ENCODE results near the gene FRAS1. TPM values are rescaled to one million over a fixed set of nuclear protein-coding genes. Genes with fewer than 3 reads are reported as not detected.

FRAS1 gene
- polyA plus RNA-seq, 1 donor from 2014 or later = 2.8 TPM

DNA sequence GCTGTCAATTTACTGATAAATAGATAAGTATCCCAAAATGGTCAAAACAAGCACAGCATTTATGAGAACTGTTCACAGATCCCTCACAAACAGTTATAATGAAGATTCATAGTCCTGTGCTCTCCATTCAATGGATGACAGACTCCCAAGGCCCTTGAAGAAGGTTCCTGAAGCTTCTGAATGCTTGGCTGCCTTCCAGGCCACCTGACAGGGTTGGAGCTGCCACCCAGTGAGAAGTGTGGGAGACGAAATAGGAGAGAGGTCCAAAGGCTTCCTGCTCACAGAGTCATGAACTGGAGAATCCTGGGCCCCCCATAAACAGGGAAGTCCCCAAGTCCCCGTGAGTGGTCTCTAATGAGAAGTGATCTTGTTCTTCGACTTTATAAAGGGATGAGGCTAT is 468.4 kb downstream of the FRAS1 start:
- Histone ChIP-seq H3K9me3 (ENCODE audit: low read length) (no peaks in the 10 kb centered on the region), H3K36me3 (ENCODE audit: insufficient read depth, low read length) (no peaks in the 10 kb centered on the region), H3F3A (ENCODE audit: insufficient read depth, low read length, poor library complexity, severe bottlenecking) (no peaks in the 10 kb centered on the region), H3K79me2 (replicated peaks; ENCODE audit: insufficient read depth, low read length) (no peaks in the 10 kb centered on the region), H3K4me3 (ENCODE audit: low read length) (no peak overlapping the region), H3K27ac (ENCODE audit: low read length) (no peak overlapping the region), H4K20me1 (ENCODE audit: insufficient read depth) (no peaks in the 10 kb centered on the region), H2AFZ (ENCODE audit: low read depth, low read length) (no peak overlapping the region), H3K9me2 (ENCODE audit: insufficient read depth, low read length) (no peaks in the 10 kb centered on the region), H3K27me3 (ENCODE audit: insufficient read depth, low read depth, low read length) (no peaks in the 10 kb centered on the region), H3K4me2 (ENCODE audit: low read length) (no peak overlapping the region), H3K9ac (ENCODE audit: low read length) (no peak overlapping the region)
- TF ChIP-seq EZH2 (IDR thresholded peaks at IDR 0.05; ENCODE audit: borderline replicate concordance, insufficient read depth, low read length, poor library complexity, severe bottlenecking) = no peak
- TF ChIP-seq RAD21 (conservative IDR thresholded peaks at IDR 0.05) = no peak
- TF ChIP-seq, protein P1, sequence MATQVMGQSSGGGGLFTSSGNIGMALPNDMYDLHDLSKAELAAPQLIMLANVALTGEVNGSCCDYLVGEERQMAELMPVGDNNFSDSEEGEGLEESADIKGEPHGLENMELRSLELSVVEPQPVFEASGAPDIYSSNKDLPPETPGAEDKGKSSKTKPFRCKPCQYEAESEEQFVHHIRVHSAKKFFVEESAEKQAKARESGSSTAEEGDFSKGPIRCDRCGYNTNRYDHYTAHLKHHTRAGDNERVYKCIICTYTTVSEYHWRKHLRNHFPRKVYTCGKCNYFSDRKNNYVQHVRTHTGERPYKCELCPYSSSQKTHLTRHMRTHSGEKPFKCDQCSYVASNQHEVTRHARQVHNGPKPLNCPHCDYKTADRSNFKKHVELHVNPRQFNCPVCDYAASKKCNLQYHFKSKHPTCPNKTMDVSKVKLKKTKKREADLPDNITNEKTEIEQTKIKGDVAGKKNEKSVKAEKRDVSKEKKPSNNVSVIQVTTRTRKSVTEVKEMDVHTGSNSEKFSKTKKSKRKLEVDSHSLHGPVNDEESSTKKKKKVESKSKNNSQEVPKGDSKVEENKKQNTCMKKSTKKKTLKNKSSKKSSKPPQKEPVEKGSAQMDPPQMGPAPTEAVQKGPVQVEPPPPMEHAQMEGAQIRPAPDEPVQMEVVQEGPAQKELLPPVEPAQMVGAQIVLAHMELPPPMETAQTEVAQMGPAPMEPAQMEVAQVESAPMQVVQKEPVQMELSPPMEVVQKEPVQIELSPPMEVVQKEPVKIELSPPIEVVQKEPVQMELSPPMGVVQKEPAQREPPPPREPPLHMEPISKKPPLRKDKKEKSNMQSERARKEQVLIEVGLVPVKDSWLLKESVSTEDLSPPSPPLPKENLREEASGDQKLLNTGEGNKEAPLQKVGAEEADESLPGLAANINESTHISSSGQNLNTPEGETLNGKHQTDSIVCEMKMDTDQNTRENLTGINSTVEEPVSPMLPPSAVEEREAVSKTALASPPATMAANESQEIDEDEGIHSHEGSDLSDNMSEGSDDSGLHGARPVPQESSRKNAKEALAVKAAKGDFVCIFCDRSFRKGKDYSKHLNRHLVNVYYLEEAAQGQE (IDR thresholded peaks at IDR 0.05; ENCODE audit: borderline replicate concordance) = no peak
- no peak for TF ChIP-seq EP300 (conservative IDR thresholded peaks at IDR 0.05; ENCODE audit: poor library complexity, severe bottlenecking)

DNA sequence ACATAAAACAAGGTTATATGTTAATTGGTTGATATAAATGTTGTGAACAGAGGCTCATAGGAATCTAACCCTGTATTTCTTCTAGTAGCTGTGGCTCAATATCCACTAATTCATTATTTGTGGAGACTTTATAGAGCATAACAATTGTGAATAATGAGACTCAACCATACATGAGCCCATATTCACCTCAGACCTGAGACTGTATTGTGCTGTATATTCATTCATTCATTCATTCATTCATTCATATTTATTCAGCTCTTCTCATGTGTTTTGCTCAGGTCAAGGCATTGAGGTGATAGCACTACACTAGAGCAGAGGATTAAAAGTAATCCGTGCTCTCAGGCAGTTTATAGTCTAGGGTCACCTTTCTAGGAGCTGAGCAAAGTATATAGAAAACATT is 470.0 kb downstream of the FRAS1 start:
- Histone ChIP-seq H3K27ac (ENCODE audit: low read length) (no peak overlapping the region), H2AFZ (ENCODE audit: low read depth, low read length) (no peak overlapping the region), H3K27me3 (ENCODE audit: insufficient read depth, low read depth, low read length) (no peaks in the 10 kb centered on the region), H3K9me3 (ENCODE audit: low read length) (no peaks in the 10 kb centered on the region), H4K20me1 (ENCODE audit: insufficient read depth) (no peaks in the 10 kb centered on the region), H3K36me3 (ENCODE audit: insufficient read depth, low read length) (no peaks in the 10 kb centered on the region), H3F3A (ENCODE audit: insufficient read depth, low read length, poor library complexity, severe bottlenecking) (no peaks in the 10 kb centered on the region), H3K9me2 (ENCODE audit: insufficient read depth, low read length) (no peaks in the 10 kb centered on the region), H3K4me2 (ENCODE audit: low read length) (no peak overlapping the region), H3K79me2 (replicated peaks; ENCODE audit: insufficient read depth, low read length) (no peaks in the 10 kb centered on the region), H3K9ac (ENCODE audit: low read length) (no peak overlapping the region), H3K4me3 (ENCODE audit: low read length) (no peak overlapping the region)
- TF ChIP-seq TAF1 (IDR thresholded peaks at IDR 0.05; ENCODE audit: low read depth) (no peak), SMC3 (conservative IDR thresholded peaks at IDR 0.05; ENCODE audit: poor library complexity) (no peak), POLR2AphosphoS5 (IDR thresholded peaks at IDR 0.05) (no peak), RAD21 (conservative IDR thresholded peaks at IDR 0.05) (no peak), EZH2 (IDR thresholded peaks at IDR 0.05; ENCODE audit: borderline replicate concordance, insufficient read depth, low read length, poor library complexity, severe bottlenecking) (no peak), EP300 (conservative IDR thresholded peaks at IDR 0.05; ENCODE audit: poor library complexity, severe bottlenecking) (no peak), MXI1 (conservative IDR thresholded peaks at IDR 0.05; ENCODE audit: poor library complexity, severe bottlenecking) (no peak)
- TF ChIP-seq, protein P2, sequence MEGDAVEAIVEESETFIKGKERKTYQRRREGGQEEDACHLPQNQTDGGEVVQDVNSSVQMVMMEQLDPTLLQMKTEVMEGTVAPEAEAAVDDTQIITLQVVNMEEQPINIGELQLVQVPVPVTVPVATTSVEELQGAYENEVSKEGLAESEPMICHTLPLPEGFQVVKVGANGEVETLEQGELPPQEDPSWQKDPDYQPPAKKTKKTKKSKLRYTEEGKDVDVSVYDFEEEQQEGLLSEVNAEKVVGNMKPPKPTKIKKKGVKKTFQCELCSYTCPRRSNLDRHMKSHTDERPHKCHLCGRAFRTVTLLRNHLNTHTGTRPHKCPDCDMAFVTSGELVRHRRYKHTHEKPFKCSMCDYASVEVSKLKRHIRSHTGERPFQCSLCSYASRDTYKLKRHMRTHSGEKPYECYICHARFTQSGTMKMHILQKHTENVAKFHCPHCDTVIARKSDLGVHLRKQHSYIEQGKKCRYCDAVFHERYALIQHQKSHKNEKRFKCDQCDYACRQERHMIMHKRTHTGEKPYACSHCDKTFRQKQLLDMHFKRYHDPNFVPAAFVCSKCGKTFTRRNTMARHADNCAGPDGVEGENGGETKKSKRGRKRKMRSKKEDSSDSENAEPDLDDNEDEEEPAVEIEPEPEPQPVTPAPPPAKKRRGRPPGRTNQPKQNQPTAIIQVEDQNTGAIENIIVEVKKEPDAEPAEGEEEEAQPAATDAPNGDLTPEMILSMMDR (IDR thresholded peaks at IDR 0.05; ENCODE audit: poor library complexity, severe bottlenecking) = no peak
- TF ChIP-seq, protein P1 (IDR thresholded peaks at IDR 0.05; ENCODE audit: borderline replicate concordance) = no peak

Measured in neural cell (in vitro differentiated cells).